ENCODE measurements around the gene SAV1.

The SAV1 gene

DNA sequence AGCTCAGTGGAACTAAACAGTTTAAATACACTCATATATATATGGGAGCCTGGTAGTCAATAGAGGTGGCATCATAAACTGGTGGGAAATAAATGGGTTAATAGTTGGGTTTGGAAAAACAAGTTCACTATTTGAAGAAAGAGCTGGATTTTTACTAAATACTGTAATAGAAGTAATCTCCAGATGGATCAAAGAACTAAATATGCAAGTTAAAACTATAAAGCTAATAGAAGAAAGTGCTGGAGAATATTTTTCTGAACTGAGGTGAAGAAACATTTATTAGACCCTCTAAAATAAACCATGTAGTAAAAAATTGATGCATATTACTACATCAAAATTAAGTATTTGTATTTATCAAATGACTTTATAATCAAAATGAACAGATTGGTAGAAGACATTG lies 69.3 kb downstream of the SAV1 start:
- no peaks in the 10 kb centered on the region for H3K27me3 ChIP-seq (replicated peaks)
- in situ Hi-C loops (cut with HindIII; ENCODE audit: low pct_ligation_motif_present, low sequenced_read_pairs): no loop called here
- TF ChIP-seq, protein P1, sequence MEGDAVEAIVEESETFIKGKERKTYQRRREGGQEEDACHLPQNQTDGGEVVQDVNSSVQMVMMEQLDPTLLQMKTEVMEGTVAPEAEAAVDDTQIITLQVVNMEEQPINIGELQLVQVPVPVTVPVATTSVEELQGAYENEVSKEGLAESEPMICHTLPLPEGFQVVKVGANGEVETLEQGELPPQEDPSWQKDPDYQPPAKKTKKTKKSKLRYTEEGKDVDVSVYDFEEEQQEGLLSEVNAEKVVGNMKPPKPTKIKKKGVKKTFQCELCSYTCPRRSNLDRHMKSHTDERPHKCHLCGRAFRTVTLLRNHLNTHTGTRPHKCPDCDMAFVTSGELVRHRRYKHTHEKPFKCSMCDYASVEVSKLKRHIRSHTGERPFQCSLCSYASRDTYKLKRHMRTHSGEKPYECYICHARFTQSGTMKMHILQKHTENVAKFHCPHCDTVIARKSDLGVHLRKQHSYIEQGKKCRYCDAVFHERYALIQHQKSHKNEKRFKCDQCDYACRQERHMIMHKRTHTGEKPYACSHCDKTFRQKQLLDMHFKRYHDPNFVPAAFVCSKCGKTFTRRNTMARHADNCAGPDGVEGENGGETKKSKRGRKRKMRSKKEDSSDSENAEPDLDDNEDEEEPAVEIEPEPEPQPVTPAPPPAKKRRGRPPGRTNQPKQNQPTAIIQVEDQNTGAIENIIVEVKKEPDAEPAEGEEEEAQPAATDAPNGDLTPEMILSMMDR (IDR thresholded peaks at IDR 0.05; ENCODE audit: low read depth, low read length, missing control alignments): no peak
- no peak overlapping the region for H3K27ac ChIP-seq
- no peak for DNase-seq
- H3K4me3 ChIP-seq (ENCODE audit: low read depth, low read length): no peak overlapping the region
- H3K36me3 ChIP-seq (replicated peaks): no peaks in the 10 kb centered on the region

DNA sequence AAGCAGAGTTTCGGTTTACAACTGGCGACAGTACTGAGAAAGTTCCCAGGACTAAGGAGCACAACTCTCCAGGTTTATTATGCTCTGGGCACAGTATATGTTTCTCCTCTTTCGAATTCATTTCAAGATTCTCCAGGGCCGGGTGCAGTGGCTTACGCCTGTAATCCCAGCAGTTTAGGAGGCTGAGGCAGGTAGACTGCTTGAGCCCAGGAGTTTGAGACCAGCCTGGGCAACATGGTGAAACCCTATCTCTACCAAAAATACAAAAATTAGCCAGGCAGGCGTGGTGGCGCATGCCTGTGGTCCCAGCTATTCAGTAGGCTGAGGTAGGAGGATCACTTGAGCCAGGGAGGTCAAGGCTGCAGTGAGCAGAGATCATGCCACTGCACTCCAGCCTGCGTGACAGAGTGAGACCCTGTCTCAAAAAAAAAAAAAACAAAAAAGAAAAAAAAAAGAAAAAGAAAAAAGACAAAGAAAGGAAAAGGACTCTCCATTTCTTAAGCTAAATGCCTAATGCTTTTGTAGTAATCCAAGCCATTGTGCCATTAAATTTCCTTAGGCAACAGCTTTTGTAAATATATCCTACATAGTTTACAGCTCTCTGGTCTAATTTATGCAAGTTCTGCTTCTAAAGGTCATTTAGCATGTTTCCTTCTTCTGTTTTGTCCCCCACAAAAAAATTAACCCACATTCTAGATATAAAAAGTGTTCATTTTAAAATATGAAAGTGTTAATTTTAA lies 73.4 kb downstream of the SAV1 start:
- no peak overlapping the region for H3K4me3 ChIP-seq (ENCODE audit: low read depth, low read length)
- TF ChIP-seq, protein P1 (IDR thresholded peaks at IDR 0.05; ENCODE audit: low read depth, low read length, missing control alignments): no peak
- H3K27me3 ChIP-seq (replicated peaks): no peaks in the 10 kb centered on the region
- no peak overlapping the region for H3K27ac ChIP-seq
- no peak for DNase-seq
- no peaks in the 10 kb centered on the region for H3K36me3 ChIP-seq (replicated peaks)
- in situ Hi-C loops (cut with HindIII; ENCODE audit: low pct_ligation_motif_present, low sequenced_read_pairs): no loop called here

DNA sequence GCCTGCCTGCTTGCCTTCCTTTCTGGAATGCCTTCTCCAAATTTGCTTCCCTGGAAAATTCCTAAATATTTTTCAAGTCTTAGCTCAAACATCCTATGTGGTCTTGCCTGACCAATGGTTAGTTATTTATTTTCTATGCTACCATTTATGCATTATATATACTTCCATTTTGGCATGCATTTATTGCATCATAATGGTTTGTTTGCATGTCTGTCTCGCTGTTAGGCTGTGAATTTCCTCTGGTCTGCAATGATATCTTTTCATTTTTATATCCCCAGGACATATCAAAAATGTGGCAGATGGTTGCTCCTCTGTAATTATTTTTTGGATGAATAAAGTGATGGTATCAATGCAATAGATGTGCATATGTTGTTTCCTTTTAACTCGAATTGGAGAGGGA lies 77.6 kb downstream of the SAV1 start:
- no peaks in the 10 kb centered on the region for H3K36me3 ChIP-seq (replicated peaks)
- TF ChIP-seq, protein P1 (IDR thresholded peaks at IDR 0.05; ENCODE audit: low read depth, low read length, missing control alignments): no peak
- DNase-seq: no peak
- in situ Hi-C loops (cut with HindIII; ENCODE audit: low pct_ligation_motif_present, low sequenced_read_pairs): no loop called here
- H3K4me3 ChIP-seq (ENCODE audit: low read depth, low read length): no peak overlapping the region
- no peaks in the 10 kb centered on the region for H3K27me3 ChIP-seq (replicated peaks)
- no peak overlapping the region for H3K27ac ChIP-seq
